Measurements from ENCODE around the gene APBA3. TPM values are rescaled to one million over a fixed set of nuclear protein-coding genes. Genes with fewer than 3 reads are reported as not detected.

The APBA3 gene
- total and polyA plus RNA-seq, 2 of the 4 experiments (the other 2 are of a cell fraction): 9.5 to 18.4 TPM

DNA sequence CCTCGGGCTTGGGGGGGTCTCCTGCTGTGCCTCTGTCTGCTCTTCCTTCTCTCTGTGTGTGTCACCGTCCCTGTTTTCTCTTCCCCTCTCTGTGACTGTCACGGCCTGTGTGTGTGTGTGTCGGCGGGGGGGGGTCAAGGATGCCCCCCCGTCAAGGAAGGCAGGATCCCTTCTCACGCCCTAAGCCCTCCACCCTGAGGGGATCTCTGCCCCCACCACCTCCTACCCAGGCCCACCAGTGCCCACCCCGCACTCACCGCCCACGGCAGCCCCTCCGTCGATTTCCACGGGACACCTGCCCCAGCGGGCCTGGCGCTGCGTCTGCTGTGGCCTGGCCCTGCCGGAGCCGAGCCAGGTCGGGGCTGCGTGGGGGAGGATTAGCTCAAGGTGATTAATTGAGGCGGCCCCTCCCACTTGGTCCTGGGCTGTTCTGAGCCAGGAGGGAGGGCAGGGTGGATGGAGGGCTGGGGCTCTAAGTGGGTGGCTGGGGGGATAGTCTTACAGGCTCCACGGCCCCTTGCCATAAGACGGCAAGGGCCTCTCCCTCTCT, 10.5 kb upstream of the APBA3 start, which contains the start of gene RAX2:
Gene RAX2 (minus strand): TSS at position 323 of the 550 bp plus-strand sequence. CDS start 486 bp downstream, outside the sequence.
- CTCF ChIA-PET: no interaction called here
- POLR2A ChIA-PET (ENCODE audit: unreplicated experiment): interaction anchor here (0.8 kb wide), 1 partner anchor 9 kb away, joined by 3 read pairs; the partner anchor contains the start of gene MRPL54
- H3K56ac ChIP-seq (ENCODE audit: extremely low read depth, insufficient read depth, low read length): no peak within 1 kb of the TSS
- no peak within 1 kb of the TSS for H3K9ac ChIP-seq (ENCODE audit: low read depth, low read length)
- H2BK20ac ChIP-seq (ENCODE audit: low read depth, low read length): no peak within 1 kb of the TSS
- no peak within 1 kb of the TSS for H2BK5ac ChIP-seq (ENCODE audit: low read depth, low read length, poor library complexity, severe bottlenecking)
- no peaks in the 10 kb centered on the region for H3K9me3 ChIP-seq (ENCODE audit: control insufficient read depth, insufficient read depth, low read length)
- no peak within 1 kb of the TSS for H4K5ac ChIP-seq (ENCODE audit: low read depth, low read length)
- dilution Hi-C loops (cut with HindIII; ENCODE audit: low sequenced_read_pairs, unreplicated experiment): no loop called here
- DNase-seq (no peak), ATAC-seq (ENCODE audit: low read depth) (no peak)
- no peak within 1 kb of the TSS for H2AK9ac ChIP-seq (replicated peaks; ENCODE audit: low read depth, low read length, poor library complexity)
- no peak within 1 kb of the TSS for H4K91ac ChIP-seq (ENCODE audit: insufficient read depth, low read depth, low read length)
- no peak for TF ChIP-seq BHLHE40 (IDR thresholded peaks at IDR 0.05; ENCODE audit: low read depth, low read length)
- TF ChIP-seq MAFK (IDR thresholded peaks at IDR 0.05; ENCODE audit: low read depth, low read length): no peak
- no peak for TF ChIP-seq MAZ (IDR thresholded peaks at IDR 0.05; ENCODE audit: borderline replicate concordance, low read depth, low read length)
- TF ChIP-seq, protein P1, sequence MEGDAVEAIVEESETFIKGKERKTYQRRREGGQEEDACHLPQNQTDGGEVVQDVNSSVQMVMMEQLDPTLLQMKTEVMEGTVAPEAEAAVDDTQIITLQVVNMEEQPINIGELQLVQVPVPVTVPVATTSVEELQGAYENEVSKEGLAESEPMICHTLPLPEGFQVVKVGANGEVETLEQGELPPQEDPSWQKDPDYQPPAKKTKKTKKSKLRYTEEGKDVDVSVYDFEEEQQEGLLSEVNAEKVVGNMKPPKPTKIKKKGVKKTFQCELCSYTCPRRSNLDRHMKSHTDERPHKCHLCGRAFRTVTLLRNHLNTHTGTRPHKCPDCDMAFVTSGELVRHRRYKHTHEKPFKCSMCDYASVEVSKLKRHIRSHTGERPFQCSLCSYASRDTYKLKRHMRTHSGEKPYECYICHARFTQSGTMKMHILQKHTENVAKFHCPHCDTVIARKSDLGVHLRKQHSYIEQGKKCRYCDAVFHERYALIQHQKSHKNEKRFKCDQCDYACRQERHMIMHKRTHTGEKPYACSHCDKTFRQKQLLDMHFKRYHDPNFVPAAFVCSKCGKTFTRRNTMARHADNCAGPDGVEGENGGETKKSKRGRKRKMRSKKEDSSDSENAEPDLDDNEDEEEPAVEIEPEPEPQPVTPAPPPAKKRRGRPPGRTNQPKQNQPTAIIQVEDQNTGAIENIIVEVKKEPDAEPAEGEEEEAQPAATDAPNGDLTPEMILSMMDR (conservative IDR thresholded peaks at IDR 0.05; ENCODE audit: low read depth, low read length): no peak
- no peak for TF ChIP-seq FOS (IDR thresholded peaks at IDR 0.05; ENCODE audit: low read depth, low read length)
- TF ChIP-seq, protein P2, sequence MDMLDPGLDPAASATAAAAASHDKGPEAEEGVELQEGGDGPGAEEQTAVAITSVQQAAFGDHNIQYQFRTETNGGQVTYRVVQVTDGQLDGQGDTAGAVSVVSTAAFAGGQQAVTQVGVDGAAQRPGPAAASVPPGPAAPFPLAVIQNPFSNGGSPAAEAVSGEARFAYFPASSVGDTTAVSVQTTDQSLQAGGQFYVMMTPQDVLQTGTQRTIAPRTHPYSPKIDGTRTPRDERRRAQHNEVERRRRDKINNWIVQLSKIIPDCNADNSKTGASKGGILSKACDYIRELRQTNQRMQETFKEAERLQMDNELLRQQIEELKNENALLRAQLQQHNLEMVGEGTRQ (IDR thresholded peaks at IDR 0.05; ENCODE audit: low read depth, low read length): no peak
- no peak for TF ChIP-seq MXI1 (IDR thresholded peaks at IDR 0.05; ENCODE audit: borderline replicate concordance, low read depth, low read length)
- no peak for TF ChIP-seq RCOR1 (IDR thresholded peaks at IDR 0.05; ENCODE audit: insufficient replicate concordance, low read length)
- no peak for TF ChIP-seq CEBPB (IDR thresholded peaks at IDR 0.05; ENCODE audit: low read depth, low read length)
- H3K4me2 ChIP-seq (ENCODE audit: low read depth, low read length): no peak within 1 kb of the TSS
- H2BK15ac ChIP-seq (ENCODE audit: low read depth, low read length): no peak within 1 kb of the TSS
- H4K20me1 ChIP-seq (ENCODE audit: insufficient read depth, low read length): no peaks in the 10 kb centered on the region
- H4K8ac ChIP-seq (ENCODE audit: low read depth in 2 of 2, low read length in 2 of 2): no peak within 1 kb of the TSS
- peaks cover 17% of the 10 kb centered on the region for H3K36me3 ChIP-seq (ENCODE audit: control insufficient read depth, insufficient read depth, low read length)
- H3K18ac ChIP-seq (ENCODE audit: low read depth, low read length): no peak within 1 kb of the TSS
- BruUV-seq (replicated peaks): no TSS peak
- H3K4me3 ChIP-seq (ENCODE audit: insufficient read depth, low read depth, low read length): no peak within 1 kb of the TSS
- no peak within 1 kb of the TSS for H3K4ac ChIP-seq (ENCODE audit: low read depth, low read length)
- intact Hi-C loops (cut with micrococcal nuclease): no loop called here
- no peak within 1 kb of the TSS for H2AFZ ChIP-seq (replicated peaks; ENCODE audit: low read length, poor library complexity)
- no peak within 1 kb of the TSS for H2BK120ac ChIP-seq (ENCODE audit: low read depth, low read length)
- WGBS, 2 experiments (ENCODE audit: extremely low coverage in 2 of 2, insufficient read length in 1 of 2): no CpG with 5 or more reads among the region's 23 CpGs
- no peak within 1 kb of the TSS for H2AK5ac ChIP-seq (ENCODE audit: low read depth, low read length)
- peaks cover 5% of the 10 kb centered on the region; the same call in 1 of the 2 replicates for H3K27me3 ChIP-seq (ENCODE audit: control insufficient read depth, insufficient read depth, low read length)
- no peak within 1 kb of the TSS for H3K23ac ChIP-seq (ENCODE audit: low read depth, low read length)
- no peaks in the 10 kb centered on the region for H3K9me1 ChIP-seq (ENCODE audit: insufficient read depth, low read length)
- H3K4me1 ChIP-seq (ENCODE audit: control insufficient read depth, insufficient read depth, low read length): no peaks in the 10 kb centered on the region
- H3K14ac ChIP-seq (replicated peaks; ENCODE audit: low read depth, low read length): no peak within 1 kb of the TSS
- no peaks in the 10 kb centered on the region for H3K79me1 ChIP-seq (ENCODE audit: low read depth in 1 of 2, low read length in 2 of 2)
- in situ Hi-C loops (cut with MboI; ENCODE audit: low sequenced_read_pairs): no loop called here
- no peak within 1 kb of the TSS for H3K27ac ChIP-seq (ENCODE audit: insufficient read depth, low read length)
